IMR-90 (cell line): ENCODE results near the gene EIF1AD. TPM values are rescaled to one million over a fixed set of nuclear protein-coding genes. Genes with fewer than 3 reads are reported as not detected.

ENCODE experiments used
- ATAC-seq: fragments of 200-7000 bp; cut with Tn5 transposase; 2 replicates; pipeline ENCODE4 v1.9.1; 2020; ENCODE audit warnings: low read depth, mild to moderate bottlenecking, moderate library complexity
- BruUV-seq: library from RNA; stranded (reverse); fragments of 400-500 nt; replicated peaks from 2 replicates; lab custom pipeline; 2021; lab: Mats Ljungman, UMichigan
- CTCF ChIA-PET: fragments of 300-600 bp; formaldehyde crosslinking; extraction: SDS; loops from one replicate; lab custom pipeline; 2021; ENCODE audit warnings: antibody characterized with exemption; lab: Yijun Ruan, JAX
- POLR2A ChIA-PET: fragments of 300-600 bp; sonication (Branson Sonifier 250); formaldehyde crosslinking; loops from one replicate; lab custom pipeline; 2022; ENCODE audit warnings: antibody characterized with exemption; ENCODE audit not compliant: unreplicated experiment; lab: Charles Lee
- DNase-seq: peaks from one replicate; pipeline ENCODE4 v3.0.0; 2013
- H2AFZ ChIP-seq: replicated peaks from 2 replicates; pipeline ENCODE3; 2013; ENCODE audit warnings: low read length, mild to moderate bottlenecking; ENCODE audit not compliant: poor library complexity
- H2AK5ac ChIP-seq: 2 replicates; pipeline ENCODE4 v1.6.1; 2013; ENCODE audit warnings: low read depth, low read length, inconsistent platforms
- H2AK9ac ChIP-seq: replicated peaks from 2 replicates; pipeline ENCODE3; 2013; ENCODE audit warnings: mild to moderate bottlenecking, low read depth, low read length, moderate library complexity; ENCODE audit not compliant: poor library complexity
- H2BK120ac ChIP-seq: 2 replicates; pipeline ENCODE4 v1.6.1; 2013; ENCODE audit warnings: low read depth, low read length, inconsistent platforms
- H2BK15ac ChIP-seq: 3 replicates; pipeline ENCODE4 v1.6.1; 2013; ENCODE audit warnings: low read depth, low read length, inconsistent platforms
- H2BK20ac ChIP-seq: 2 replicates; pipeline ENCODE4 v1.6.1; 2013; ENCODE audit warnings: low read depth, mild to moderate bottlenecking, inconsistent platforms, low read length, moderate library complexity
- H2BK5ac ChIP-seq: 2 replicates; pipeline ENCODE4 v1.6.1; 2013; ENCODE audit warnings: mild to moderate bottlenecking, low read depth, low read length, inconsistent platforms; ENCODE audit not compliant: poor library complexity, severe bottlenecking
- H3K14ac ChIP-seq: replicated peaks from 2 replicates; pipeline ENCODE4 v1.6.1; 2013; ENCODE audit warnings: low read depth, low read length, inconsistent platforms
- H3K18ac ChIP-seq: 2 replicates; pipeline ENCODE4 v1.6.1; 2013; ENCODE audit warnings: low read depth, low read length, control low read depth
- H3K23ac ChIP-seq: 2 replicates; pipeline ENCODE4 v1.6.1; 2013; ENCODE audit warnings: low read depth, low read length, inconsistent platforms
- H3K27ac ChIP-seq: 2 replicates; pipeline ENCODE4 v1.5.1; 2013; ENCODE audit warnings: mild to moderate bottlenecking, control low read depth, low read length; ENCODE audit not compliant: insufficient read depth
- H3K27me3 ChIP-seq: 2 replicates; pipeline ENCODE4 v1.6.1; 2013; ENCODE audit warnings: low read length; ENCODE audit not compliant: control insufficient read depth, insufficient read depth
- H3K36me3 ChIP-seq: 2 replicates; pipeline ENCODE4 v1.6.1; 2013; ENCODE audit warnings: low read length, mixed read lengths; ENCODE audit not compliant: control insufficient read depth, insufficient read depth
- H3K4ac ChIP-seq: 2 replicates; pipeline ENCODE4 v1.6.1; 2013; ENCODE audit warnings: low read depth, low read length, inconsistent platforms
- H3K4me1 ChIP-seq: 2 replicates; pipeline ENCODE4 v1.6.1; 2013; ENCODE audit warnings: low read length, mixed read lengths; ENCODE audit not compliant: control insufficient read depth, insufficient read depth
- H3K4me2 ChIP-seq: 2 replicates; pipeline ENCODE4 v1.6.1; 2013; ENCODE audit warnings: low read depth, mild to moderate bottlenecking, control low read depth, low read length, moderate library complexity
- H3K4me3 ChIP-seq: 2 replicates; pipeline ENCODE4 v1.5.1; 2013; ENCODE audit warnings: low read depth, mild to moderate bottlenecking, control low read depth, low read length, moderate library complexity; ENCODE audit not compliant: insufficient read depth
- H3K56ac ChIP-seq: 2 replicates; pipeline ENCODE4 v1.6.1; 2013; ENCODE audit warnings: low read length, inconsistent platforms; ENCODE audit not compliant: insufficient read depth; ENCODE audit errors: extremely low read depth
- H3K79me1 ChIP-seq, 2 experiments: 2 replicates each; pipeline ENCODE4 v1.6.1; 2013; ENCODE audit warnings: low read length in 2 of 2, inconsistent platforms in 1 of 2, low read depth in 1 of 2
- H3K9ac ChIP-seq: 2 replicates; pipeline ENCODE4 v1.6.1; 2013; ENCODE audit warnings: low read depth, low read length, control low read depth
- H3K9me1 ChIP-seq: 2 replicates; pipeline ENCODE4 v1.6.1; 2013; ENCODE audit warnings: low read length, inconsistent platforms; ENCODE audit not compliant: insufficient read depth
- H3K9me3 ChIP-seq: 2 replicates; pipeline ENCODE4 v1.6.1; 2013; ENCODE audit warnings: low read length; ENCODE audit not compliant: control insufficient read depth, insufficient read depth
- H4K20me1 ChIP-seq: 2 replicates; pipeline ENCODE4 v1.6.1; 2013; ENCODE audit warnings: low read length, inconsistent platforms; ENCODE audit not compliant: insufficient read depth
- H4K5ac ChIP-seq: 2 replicates; pipeline ENCODE4 v1.6.1; 2013; ENCODE audit warnings: mild to moderate bottlenecking, low read depth, low read length, control low read depth
- H4K8ac ChIP-seq, 2 experiments: 2 replicates each; pipeline ENCODE4 v1.6.1; 2013; ENCODE audit warnings: low read depth in 2 of 2, low read length in 2 of 2, control low read depth in 1 of 2, inconsistent platforms in 1 of 2
- H4K91ac ChIP-seq: 2 replicates; pipeline ENCODE4 v1.6.1; 2013; ENCODE audit warnings: low read depth, low read length, inconsistent platforms; ENCODE audit not compliant: insufficient read depth
- CEBPB ChIP-seq: IDR thresholded peaks from 2 replicates; pipeline ENCODE4 v1.6.1; 2012; ENCODE audit warnings: low read depth, low read length, improper control_type of control experiment
- WGBS, 2 experiments: methylation state at CpG; one replicate each; pipeline versions ENCODE4 v1.1.5 to v1.1.7; 2013; ENCODE audit warnings: missing lambda C conversion rate in 2 of 2; ENCODE audit not compliant: insufficient read length in 1 of 2; ENCODE audit errors: extremely low coverage in 2 of 2; 5-methylcytosine and 5-hydroxymethylcytosine counted together
- dilution Hi-C: fragments of 300-500 bp; cut with HindIII; formaldehyde crosslinking; loops from one replicate; pipeline ENCODE4 v1.14.3; 2018; ENCODE audit warnings: low sequenced_read_pairs; ENCODE audit not compliant: unreplicated experiment
- in situ Hi-C: fragments of 300-500 bp; cut with MboI; formaldehyde crosslinking; loops from 3 replicates; pipeline ENCODE4 v1.14.3; 2019; ENCODE audit warnings: low sequenced_read_pairs, inconsistent platforms, mixed read lengths
- intact Hi-C: fragments of 100-400 bp; cut with micrococcal nuclease; formaldehyde crosslinking; loops from 2 replicates; pipeline ENCODE4 v1.10.0; 2022
- polyA plus RNA-seq, 3 experiments: library from polyadenylated mRNA; depleted of rRNA; stranded (reverse); fragments of >200 nt; gene quantifications; 2 replicates each; pipeline ENCODE4 v1.2.3, GENCODE V29; 2012; ENCODE audit warnings: low replicate concordance in 1 of 3
- total RNA-seq: library from RNA; depleted of rRNA; stranded (reverse); fragments of >200 nt; gene quantifications from 2 replicates; pipeline ENCODE4 v1.2.3, GENCODE V29; 2012

The EIF1AD gene
- total and polyA plus RNA-seq, 2 of the 4 experiments (the other 2 are of a cell fraction), result 32.5 to 62.6 TPM

DNA sequence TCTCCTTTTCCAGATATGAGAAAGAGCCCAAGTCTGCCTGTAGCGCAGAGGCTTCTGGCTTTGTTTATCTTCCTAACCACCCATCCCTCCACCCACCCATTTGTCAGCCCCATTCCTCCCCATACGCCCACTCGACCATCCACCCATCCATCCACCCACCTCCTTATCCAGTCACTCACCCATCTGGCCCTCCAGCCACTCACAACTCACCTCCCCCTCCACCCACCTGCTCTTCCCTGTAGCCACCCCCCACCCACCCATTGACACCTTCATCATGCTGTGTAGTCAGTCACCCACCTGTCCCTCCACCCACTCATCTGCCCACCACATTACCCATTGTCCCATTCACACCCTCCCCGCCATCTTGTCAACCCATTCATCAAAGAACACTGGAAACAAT lies 15.4 kb upstream of the EIF1AD start:
- no peak for DNase-seq
- no peaks in the 10 kb centered on the region; the same call in 1 of the 2 replicates for H4K20me1 ChIP-seq
- no peak overlapping the region for H2AK9ac ChIP-seq
- H3K4me3 ChIP-seq, result no peak overlapping the region
- peaks cover 18% of the 10 kb centered on the region for H3K4me1 ChIP-seq
- H3K23ac ChIP-seq, result no peak overlapping the region
- peaks cover 0 to 4% of the 10 kb centered on the region in 2 experiments; a peak in 1 of 4 replicates for H3K79me1 ChIP-seq
- no peak overlapping the region for H3K9ac ChIP-seq
- WGBS, 2 experiments, result 80% methylated on average over 1 of the region's 4 CpGs; no CpG with 5 or more reads in 1 of the 2 experiments
- no peaks in the 10 kb centered on the region for H3K36me3 ChIP-seq
- BruUV-seq, result no TSS peak
- no peaks in the 10 kb centered on the region for H3K27me3 ChIP-seq
- no peak overlapping the region for H3K56ac ChIP-seq
- H3K4ac ChIP-seq, result no peak overlapping the region
- H2BK120ac ChIP-seq, result no peak overlapping the region
- CTCF ChIA-PET, result no interaction called here
- in situ Hi-C loops (no loop called here), intact Hi-C loops (no loop called here), dilution Hi-C loops (no loop called here)
- TF ChIP-seq CEBPB, result no peak
- H3K9me3 ChIP-seq, result no peaks in the 10 kb centered on the region
- no peak overlapping the region for H2AK5ac ChIP-seq
- no peak overlapping the region for H2AFZ ChIP-seq
- H4K8ac ChIP-seq, result no peak overlapping the region
- H4K91ac ChIP-seq, result no peak overlapping the region
- no peak overlapping the region for H2BK15ac ChIP-seq
- no peak overlapping the region for H4K5ac ChIP-seq
- no peak overlapping the region for H3K18ac ChIP-seq
- H2BK5ac ChIP-seq, result no peak overlapping the region
- H3K14ac ChIP-seq, result no peak overlapping the region
- H3K9me1 ChIP-seq, result peaks cover 27% of the 10 kb centered on the region
- no peak overlapping the region for H3K27ac ChIP-seq
- no peak overlapping the region for H2BK20ac ChIP-seq
- H3K4me2 ChIP-seq, result no peak overlapping the region
- no peak for ATAC-seq
- POLR2A ChIA-PET, result no interaction called here
